ENCODE data around the gene RHOBTB1.

The RHOBTB1 gene

DNA sequence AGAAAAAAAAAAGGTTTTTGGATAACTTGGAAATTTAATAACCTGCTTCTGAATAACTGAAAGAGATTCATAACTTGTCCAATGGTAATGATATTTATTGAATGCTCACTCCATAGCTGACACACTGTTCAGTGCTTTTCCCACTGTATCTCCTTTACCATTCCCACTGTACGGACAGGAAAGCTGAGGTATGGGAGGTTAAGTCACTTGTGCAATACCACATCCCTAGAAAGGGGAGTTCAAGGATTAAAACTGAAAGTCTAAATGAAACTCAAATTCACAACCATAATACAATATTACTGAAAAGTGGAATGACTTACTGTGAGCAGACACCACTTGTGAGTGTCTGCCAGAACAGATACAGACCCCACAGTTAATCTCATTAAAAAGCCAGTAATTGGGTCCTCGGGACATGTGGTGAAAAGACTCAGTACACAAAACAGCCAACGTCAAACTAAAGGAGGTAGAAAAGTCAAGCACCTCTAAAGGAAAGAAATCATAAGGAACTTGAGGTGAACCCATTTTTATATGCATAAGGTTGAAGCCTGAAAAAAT lies 13.8 kb upstream of the RHOBTB1 start:
- Histone ChIP-seq H3K27me3 (ENCODE audit: insufficient read depth, low read depth, severe bottlenecking) (no peaks in the 10 kb centered on the region), H3K9me3 (ENCODE audit: severe bottlenecking) (no peaks in the 10 kb centered on the region), H3K36me3 (no peaks in the 10 kb centered on the region), H3K4me3 (ENCODE audit: low read depth, low read length) (no peak overlapping the region), H3K27ac (no peak overlapping the region)
- DNase-seq, result no peak
- TF ChIP-seq, protein P1, sequence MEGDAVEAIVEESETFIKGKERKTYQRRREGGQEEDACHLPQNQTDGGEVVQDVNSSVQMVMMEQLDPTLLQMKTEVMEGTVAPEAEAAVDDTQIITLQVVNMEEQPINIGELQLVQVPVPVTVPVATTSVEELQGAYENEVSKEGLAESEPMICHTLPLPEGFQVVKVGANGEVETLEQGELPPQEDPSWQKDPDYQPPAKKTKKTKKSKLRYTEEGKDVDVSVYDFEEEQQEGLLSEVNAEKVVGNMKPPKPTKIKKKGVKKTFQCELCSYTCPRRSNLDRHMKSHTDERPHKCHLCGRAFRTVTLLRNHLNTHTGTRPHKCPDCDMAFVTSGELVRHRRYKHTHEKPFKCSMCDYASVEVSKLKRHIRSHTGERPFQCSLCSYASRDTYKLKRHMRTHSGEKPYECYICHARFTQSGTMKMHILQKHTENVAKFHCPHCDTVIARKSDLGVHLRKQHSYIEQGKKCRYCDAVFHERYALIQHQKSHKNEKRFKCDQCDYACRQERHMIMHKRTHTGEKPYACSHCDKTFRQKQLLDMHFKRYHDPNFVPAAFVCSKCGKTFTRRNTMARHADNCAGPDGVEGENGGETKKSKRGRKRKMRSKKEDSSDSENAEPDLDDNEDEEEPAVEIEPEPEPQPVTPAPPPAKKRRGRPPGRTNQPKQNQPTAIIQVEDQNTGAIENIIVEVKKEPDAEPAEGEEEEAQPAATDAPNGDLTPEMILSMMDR (IDR thresholded peaks at IDR 0.05; ENCODE audit: low read depth, low read length), result no peak

DNA sequence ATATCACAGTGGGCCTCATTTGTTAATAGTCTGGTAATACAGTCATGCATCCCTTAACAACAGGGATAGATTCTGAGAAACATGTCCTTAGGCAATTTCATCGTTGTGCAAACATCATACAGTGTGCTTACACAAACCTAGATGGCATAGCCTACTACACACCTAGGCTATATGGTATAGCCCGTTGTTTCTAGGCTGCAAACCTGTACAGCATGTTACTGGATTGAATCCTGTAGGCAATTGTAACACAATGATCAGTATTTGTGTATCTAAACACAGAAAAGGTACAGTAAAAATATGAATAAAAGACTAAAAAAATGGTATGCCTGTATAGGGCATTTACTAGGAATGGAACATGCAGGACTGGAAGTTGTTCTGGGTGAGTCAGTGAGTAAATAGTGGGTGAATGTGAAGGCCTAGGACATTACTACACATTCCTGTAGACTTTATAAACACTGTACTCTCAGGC lies 12.0 kb upstream of the RHOBTB1 start:
- no peak for DNase-seq
- Histone ChIP-seq H3K27ac (no peak overlapping the region), H3K4me3 (ENCODE audit: low read depth, low read length) (no peak overlapping the region), H3K9me3 (ENCODE audit: severe bottlenecking) (no peaks in the 10 kb centered on the region), H3K27me3 (ENCODE audit: insufficient read depth, low read depth, severe bottlenecking) (no peaks in the 10 kb centered on the region), H3K36me3 (no peaks in the 10 kb centered on the region)
- TF ChIP-seq, protein P1 (IDR thresholded peaks at IDR 0.05; ENCODE audit: low read depth, low read length), result no peak

DNA sequence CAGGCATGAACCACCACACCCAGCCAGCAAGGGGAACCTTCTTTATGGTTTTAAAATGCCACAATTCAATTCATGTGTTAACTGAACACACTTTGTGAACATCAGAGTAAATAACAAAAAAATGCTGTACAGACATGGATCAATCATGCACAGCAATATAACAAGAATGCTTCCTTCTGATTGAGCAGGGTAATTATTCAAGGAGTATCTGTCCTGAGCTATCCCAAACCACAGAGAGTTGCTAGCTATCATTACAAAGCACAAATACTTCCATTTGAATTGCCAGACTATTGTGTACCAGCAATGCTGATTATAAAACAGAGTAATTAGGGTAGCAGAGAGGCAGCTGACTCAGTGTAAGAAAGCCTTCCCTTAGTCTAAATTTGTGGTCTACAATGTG lies 11.3 kb upstream of the RHOBTB1 start:
- no peak overlapping the region for H3K27ac ChIP-seq
- no peaks in the 10 kb centered on the region for H3K27me3 ChIP-seq (ENCODE audit: insufficient read depth, low read depth, severe bottlenecking)
- DNase-seq, result no peak
- H3K9me3 ChIP-seq (ENCODE audit: severe bottlenecking), result no peaks in the 10 kb centered on the region
- H3K4me3 ChIP-seq (ENCODE audit: low read depth, low read length), result no peak overlapping the region
- no peaks in the 10 kb centered on the region for H3K36me3 ChIP-seq
- TF ChIP-seq, protein P1 (IDR thresholded peaks at IDR 0.05; ENCODE audit: low read depth, low read length), result no peak

DNA sequence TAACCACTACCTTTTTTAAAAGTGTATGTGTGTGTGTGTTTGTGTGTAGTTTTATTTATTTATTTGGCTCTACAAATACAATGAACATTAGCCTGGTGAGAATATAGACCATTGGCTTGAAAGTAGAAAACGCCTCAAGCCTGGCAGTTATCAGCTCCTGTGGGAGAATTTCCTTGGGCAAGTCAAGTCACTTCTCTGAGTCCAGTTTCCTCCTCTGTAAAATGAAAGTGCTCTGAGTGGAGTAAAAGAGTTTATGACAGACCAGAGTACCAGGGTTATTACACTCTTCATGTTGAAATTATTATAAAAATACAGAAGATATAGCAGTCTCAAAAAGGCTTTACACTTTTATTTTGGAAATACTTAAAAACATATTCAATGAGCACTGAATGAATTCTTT lies 10.1 kb upstream of the RHOBTB1 start:
- DNase-seq, result no peak
- Histone ChIP-seq H3K4me3 (ENCODE audit: low read depth, low read length) (no peak overlapping the region), H3K27ac (no peak overlapping the region), H3K9me3 (ENCODE audit: severe bottlenecking) (no peaks in the 10 kb centered on the region), H3K36me3 (no peaks in the 10 kb centered on the region), H3K27me3 (ENCODE audit: insufficient read depth, low read depth, severe bottlenecking) (no peaks in the 10 kb centered on the region)
- TF ChIP-seq, protein P1 (IDR thresholded peaks at IDR 0.05; ENCODE audit: low read depth, low read length), result no peak

GRCh38 chr10:60953420-60953819 lies 9.4 kb upstream of the RHOBTB1 start:
- TF ChIP-seq, protein P1 (IDR thresholded peaks at IDR 0.05; ENCODE audit: low read depth, low read length), result no peak
- H3K4me3 ChIP-seq (ENCODE audit: low read depth, low read length), result no peak overlapping the region
- H3K27ac ChIP-seq, result no peak overlapping the region
- DNase-seq, result no peak
- H3K27me3 ChIP-seq (ENCODE audit: insufficient read depth, low read depth, severe bottlenecking), result no peaks in the 10 kb centered on the region
- no peaks in the 10 kb centered on the region for H3K36me3 ChIP-seq
- H3K9me3 ChIP-seq (ENCODE audit: severe bottlenecking), result no peaks in the 10 kb centered on the region

DNA sequence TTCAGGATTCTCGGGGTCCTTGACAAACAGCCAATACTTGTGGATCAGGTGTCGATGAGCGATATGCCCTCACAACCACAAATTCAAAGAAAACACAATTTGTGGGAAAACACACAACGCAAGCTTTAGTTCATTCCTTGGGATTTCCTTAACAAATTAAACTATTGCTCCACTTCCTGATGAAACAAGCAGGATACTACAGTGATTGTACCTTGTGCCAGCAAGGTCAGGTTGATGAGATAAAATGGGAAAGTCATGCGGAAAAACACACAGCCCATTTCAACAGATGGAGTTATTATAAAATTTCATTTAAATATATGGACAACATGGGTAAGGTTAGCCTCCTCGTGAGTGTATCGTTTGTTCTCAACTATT lies 8.8 kb upstream of the RHOBTB1 start:
- TF ChIP-seq, protein P1 (IDR thresholded peaks at IDR 0.05; ENCODE audit: low read depth, low read length), result no peak

More for the DNA sequence above, 8.8 kb upstream of the RHOBTB1 start:
- DNase-seq, result no peak
- Histone ChIP-seq H3K36me3 (no peaks in the 10 kb centered on the region), H3K27ac (no peak overlapping the region), H3K9me3 (ENCODE audit: severe bottlenecking) (no peaks in the 10 kb centered on the region), H3K27me3 (ENCODE audit: insufficient read depth, low read depth, severe bottlenecking) (no peaks in the 10 kb centered on the region), H3K4me3 (ENCODE audit: low read depth, low read length) (no peak overlapping the region)

Data from WERI-Rb-1 (cell line).